Stomach (tissue), 4 donors: ENCODE results near the gene SLC10A3.

Experiments
- CTCF ChIP-seq, 7 experiments: fragments of 450-650 bp in 4 of 7; fragments of 200-600 bp in 3 of 7; sonication (generic) in 3 of 7; IDR thresholded peaks; one replicate each; pipeline ENCODE4 v1.5.1; 2016 to 2019; ENCODE audit warnings: antibody characterized with exemption in 7 of 7, control low read depth in 2 of 7, mild to moderate bottlenecking in 1 of 7
- POLR2AphosphoS5 ChIP-seq, 3 donors: sonication (generic); formaldehyde crosslinking; IDR thresholded peaks; one replicate each; pipeline ENCODE4 v1.6.1; 2016; ENCODE audit warnings: antibody characterized with exemption in 3 of 3

DNA sequence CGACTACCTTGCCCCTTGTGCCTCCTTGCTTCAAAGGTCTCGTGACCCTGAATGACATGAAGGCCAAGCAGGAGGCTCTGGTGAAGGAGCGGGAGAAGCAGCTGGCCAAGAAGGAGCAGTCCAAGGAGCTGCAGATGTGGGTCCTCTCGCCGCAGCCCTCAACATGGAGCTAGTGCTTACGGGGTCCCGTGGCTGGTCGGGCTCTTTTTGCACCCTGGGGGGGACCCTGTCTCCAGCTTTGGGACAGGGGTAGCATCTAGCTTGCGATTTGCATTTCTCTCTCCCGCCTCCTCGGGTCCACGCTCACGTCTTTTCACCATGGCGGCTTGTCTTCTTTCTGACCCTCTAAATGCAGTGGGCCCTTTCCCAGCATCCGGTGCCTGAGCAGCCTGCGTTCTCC lies 44.7 kb downstream of the SLC10A3 start:
- TF ChIP-seq POLR2AphosphoS5 (IDR thresholded peaks at IDR 0.05): no peak
- no peak for TF ChIP-seq CTCF (IDR thresholded peaks at IDR 0.05)
